PC-3 (cell line): ENCODE data around the gene PJA1. TPM values are rescaled to one million over a fixed set of nuclear protein-coding genes. Genes with fewer than 3 reads are reported as not detected.

Source experiments
- ATAC-seq: fragments of 200-7000 bp; cut with Tn5 transposase; 2 replicates; pipeline ENCODE4 v1.9.1; 2020; ENCODE audit warnings: mild to moderate bottlenecking, moderate library complexity
- BruUV-seq: library from RNA; stranded (reverse); fragments of 400-500 nt; replicated peaks from 2 replicates; lab custom pipeline; 2021; lab: Mats Ljungman, UMichigan
- CTCF ChIA-PET: fragments of 300-600 bp; sonication (Branson Sonifier 250); formaldehyde crosslinking; loops from one replicate; lab custom pipeline; 2022; ENCODE audit warnings: antibody characterized with exemption; lab: Charles Lee
- POLR2A ChIA-PET: fragments of 300-600 bp; sonication (Branson Sonifier 250); formaldehyde crosslinking; loops from one replicate; lab custom pipeline; 2022; ENCODE audit warnings: antibody characterized with exemption; ENCODE audit not compliant: unreplicated experiment; lab: Charles Lee
- DNase-seq: peaks from one replicate; pipeline ENCODE4 v3.0.0-alpha.2; 2015
- H2AFZ ChIP-seq: fragments of 300-600 bp; sonication (generic); 2 replicates; pipeline ENCODE4 v1.6.0; 2016; ENCODE audit warnings: antibody characterized with exemption, low read length
- H3F3A ChIP-seq: fragments of 300-600 bp; sonication (generic); one replicate; pipeline ENCODE4 v1.6.0; 2017; ENCODE audit warnings: antibody characterized with exemption, low read length, control low read depth, mild to moderate bottlenecking; ENCODE audit not compliant: unreplicated experiment
- H3K27ac ChIP-seq: fragments of 300-600 bp; sonication (generic); 2 replicates; pipeline ENCODE4 v1.5.1; 2016; ENCODE audit warnings: mild to moderate bottlenecking, low read length
- H3K27me3 ChIP-seq: fragments of 300-600 bp; sonication (generic); 2 replicates; pipeline ENCODE4 v1.6.1; 2016; ENCODE audit warnings: low read length, mixed read lengths
- H3K36me3 ChIP-seq: fragments of 300-600 bp; sonication (generic); 2 replicates; pipeline ENCODE4 v1.6.1; 2016; ENCODE audit warnings: low read depth, mixed run types, low read length, mixed read lengths
- H3K4me1 ChIP-seq: fragments of 300-600 bp; sonication (generic); 2 replicates; pipeline ENCODE4 v1.5.1; 2016; ENCODE audit warnings: low read length; ENCODE audit not compliant: insufficient read depth
- H3K4me2 ChIP-seq: fragments of 300-600 bp; sonication (generic); 2 replicates; pipeline ENCODE4 v1.6.0; 2016; ENCODE audit warnings: low read length
- H3K4me3 ChIP-seq: fragments of 300-600 bp; sonication (generic); 2 replicates; pipeline ENCODE4 v1.5.1; 2016; ENCODE audit warnings: mild to moderate bottlenecking, low read length, mixed read lengths
- H3K79me2 ChIP-seq: fragments of 300-600 bp; sonication (generic); 2 replicates; pipeline ENCODE4 v1.6.1; 2017; ENCODE audit warnings: low read length, mixed read lengths
- H3K9ac ChIP-seq: fragments of 300-600 bp; sonication (generic); 2 replicates; pipeline ENCODE4 v1.6.0; 2016; ENCODE audit warnings: mild to moderate bottlenecking, low read length
- H3K9me2 ChIP-seq: fragments of 300-600 bp; sonication (generic); replicated peaks from 2 replicates; pipeline ENCODE4 v1.6.1; 2016; ENCODE audit warnings: mixed run types, low read length, mixed read lengths
- H3K9me3 ChIP-seq: fragments of 300-600 bp; sonication (generic); 2 replicates; pipeline ENCODE4 v1.6.1; 2016; ENCODE audit warnings: low read length, mixed read lengths
- H4K20me1 ChIP-seq: fragments of 300-600 bp; sonication (generic); 2 replicates; pipeline ENCODE4 v1.6.1; 2016; ENCODE audit warnings: low read length, mixed read lengths
- CTCF ChIP-seq: fragments of 300-600 bp; sonication (generic); conservative IDR thresholded peaks from 2 replicates; pipeline ENCODE4 v1.5.1; 2017; ENCODE audit warnings: antibody characterized with exemption, low read depth, mild to moderate bottlenecking, low read length
- EZH2 ChIP-seq: fragments of 300-600 bp; sonication (generic); IDR thresholded peaks from one replicate; pipeline ENCODE4 v1.6.1; 2017; ENCODE audit warnings: antibody characterized with exemption, mild to moderate bottlenecking, low read length; ENCODE audit not compliant: unreplicated experiment
- EZH2phosphoT487 ChIP-seq: fragments of 300-600 bp; sonication (generic); IDR thresholded peaks from 2 replicates; pipeline ENCODE4 v1.6.1; 2018; ENCODE audit warnings: mild to moderate bottlenecking, antibody characterized with exemption, low read length, borderline replicate concordance
- intact Hi-C: fragments of 100-400 bp; cut with micrococcal nuclease; formaldehyde crosslinking; loops from 2 replicates; pipeline ENCODE4 v1.9.0; 2023
- total RNA-seq: library from RNA; depleted of rRNA; stranded (reverse); fragments of >200 nt; gene quantifications from 2 replicates; pipeline ENCODE4 v1.2.3, GENCODE V29; 2014

PJA1 gene
- total RNA-seq, 1 experiment from 2014 or later = 37.6 TPM

DNA sequence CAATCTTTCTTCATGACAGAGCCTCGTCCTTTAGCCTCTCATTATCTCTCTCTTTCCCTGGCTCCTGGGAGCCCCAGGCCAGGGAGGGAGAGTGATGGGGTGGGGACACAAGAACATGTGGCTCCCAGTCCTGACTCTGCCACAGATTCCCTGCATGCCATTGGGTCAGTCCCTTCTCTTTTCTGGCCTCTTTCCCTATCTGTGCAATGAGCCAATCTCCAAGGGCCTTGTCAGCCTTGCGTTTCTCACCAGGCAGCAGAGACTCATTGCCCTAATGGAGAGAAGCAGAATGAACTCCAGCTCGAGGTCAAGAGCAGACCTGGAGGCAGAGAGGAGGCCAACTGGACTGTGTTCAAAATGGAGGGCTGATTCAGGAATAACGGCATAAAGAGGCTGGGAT, 38.4 kb upstream of the PJA1 start:
- no TSS peak for BruUV-seq
- DNase-seq (no peak), ATAC-seq (no peak)
- ChIA-PET POLR2A (no interaction called here), CTCF (no interaction called here)
- TF ChIP-seq EZH2phosphoT487 (no peak), CTCF (no peak), EZH2 (no peak)
- Histone ChIP-seq H3K27me3 (no peaks in the 10 kb centered on the region), H3K4me1 (no peaks in the 10 kb centered on the region), H3K4me3 (no peak overlapping the region), H3K36me3 (no peaks in the 10 kb centered on the region), H3K9me3 (no peaks in the 10 kb centered on the region), H4K20me1 (no peaks in the 10 kb centered on the region), H3F3A (no peaks in the 10 kb centered on the region), H2AFZ (no peak overlapping the region), H3K79me2 (no peaks in the 10 kb centered on the region), H3K27ac (no peak overlapping the region), H3K4me2 (no peak overlapping the region), H3K9ac (no peak overlapping the region), H3K9me2 (no peaks in the 10 kb centered on the region)
- intact Hi-C loops = no loop called here

DNA sequence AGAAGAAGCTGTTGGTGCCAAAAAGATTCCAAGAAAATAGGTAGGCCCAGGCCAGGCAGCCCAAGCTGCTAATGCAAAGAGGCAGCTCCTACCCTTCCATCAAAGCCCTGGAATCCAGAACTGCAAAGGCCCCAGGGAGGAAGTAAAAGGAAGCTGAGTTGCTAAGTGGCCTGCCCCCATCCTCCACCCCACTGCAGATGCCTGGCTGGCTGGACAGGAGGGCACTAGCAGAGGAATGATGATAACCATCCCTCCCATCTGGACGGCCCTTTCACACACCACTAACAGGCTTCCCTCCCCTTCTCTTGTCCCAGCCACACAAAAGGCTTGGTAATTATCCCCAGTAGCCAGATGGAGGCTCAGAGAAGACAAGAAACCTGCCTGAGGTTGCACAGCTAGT, 32.4 kb upstream of the PJA1 start:
- Histone ChIP-seq H2AFZ (no peak overlapping the region), H4K20me1 (no peaks in the 10 kb centered on the region), H3K9me3 (no peaks in the 10 kb centered on the region), H3K4me3 (no peak overlapping the region), H3K4me1 (no peaks in the 10 kb centered on the region), H3K9me2 (no peaks in the 10 kb centered on the region), H3K9ac (no peak overlapping the region), H3K79me2 (no peaks in the 10 kb centered on the region), H3F3A (no peaks in the 10 kb centered on the region), H3K27ac (no peak overlapping the region), H3K27me3 (no peaks in the 10 kb centered on the region), H3K36me3 (no peaks in the 10 kb centered on the region), H3K4me2 (no peak overlapping the region)
- ChIA-PET POLR2A (no interaction called here), CTCF (no interaction called here)
- no TSS peak for BruUV-seq
- intact Hi-C loops = no loop called here
- no peak for TF ChIP-seq EZH2
- TF ChIP-seq EZH2phosphoT487 = no peak
- no peak for TF ChIP-seq CTCF
- no peak for DNase-seq
- ATAC-seq = no peak

- H3K79me2 ChIP-seq = no peaks in the 10 kb centered on the region
- no peaks in the 10 kb centered on the region for H3K9me3 ChIP-seq
- no peak overlapping the region for H3K4me2 ChIP-seq
- intact Hi-C loops = no loop called here
- H3K9me2 ChIP-seq = no peaks in the 10 kb centered on the region
- no peaks in the 10 kb centered on the region for H3F3A ChIP-seq
- ChIA-PET POLR2A (no interaction called here), CTCF (no interaction called here)
- no peaks in the 10 kb centered on the region for H3K27me3 ChIP-seq
- no peak for ATAC-seq
- no peak overlapping the region for H3K4me3 ChIP-seq
- TF ChIP-seq EZH2phosphoT487 (no peak), CTCF (no peak), EZH2 (no peak)
- H3K9ac ChIP-seq = no peak overlapping the region
- no peaks in the 10 kb centered on the region for H4K20me1 ChIP-seq
- no TSS peak for BruUV-seq
- no peaks in the 10 kb centered on the region for H3K36me3 ChIP-seq
- H3K27ac ChIP-seq = no peak overlapping the region
- DNase-seq = no peak
- no peaks in the 10 kb centered on the region for H3K4me1 ChIP-seq
- no peak overlapping the region for H2AFZ ChIP-seq
Observed at GRCh38 chrX:69196666-69197065, 31.4 kb upstream of the PJA1 start.
